Sigmoid colon (tissue), 4 donors: ENCODE data around the gene MAP1LC3B.

Source experiments
- CTCF ChIP-seq, 4 experiments: fragments of 450-650 bp in 3 of 4; fragments of 200-600 bp in 1 of 4; IDR thresholded peaks; one replicate each; pipeline ENCODE4 v1.5.1; 2016 to 2019; ENCODE audit warnings: antibody characterized with exemption in 4 of 4, mild to moderate bottlenecking in 3 of 4, moderate library complexity in 2 of 4
- POLR2A ChIP-seq, 2 donors: fragments of 450-650 bp; IDR thresholded peaks; one replicate each; pipeline ENCODE4 v1.6.1; 2016; ENCODE audit warnings: antibody characterized with exemption in 2 of 2, mild to moderate bottlenecking in 2 of 2, moderate library complexity in 2 of 2
- POLR2AphosphoS5 ChIP-seq, 4 donors: sonication (generic); formaldehyde crosslinking; IDR thresholded peaks; one replicate each; pipeline ENCODE4 v1.6.1; 2017; ENCODE audit warnings: antibody characterized with exemption in 4 of 4

DNA sequence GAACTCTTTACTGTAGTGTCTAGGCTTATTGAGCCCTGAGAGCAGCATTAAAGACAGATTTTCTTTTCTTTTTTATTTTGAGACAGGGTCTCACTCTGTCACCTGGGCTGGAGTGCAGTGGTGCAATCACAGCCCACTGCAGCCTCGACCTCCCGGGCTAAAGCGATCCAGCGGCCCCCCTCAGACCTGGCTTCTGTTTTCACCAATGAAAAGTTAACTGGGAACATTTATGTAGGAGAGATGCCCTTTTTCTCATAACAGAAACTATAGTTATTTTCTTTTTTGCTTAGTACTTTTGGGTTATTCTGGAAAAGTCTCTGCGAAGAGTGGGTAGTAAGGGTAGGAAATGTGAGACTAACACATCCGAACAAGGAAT is 1.5 kb downstream of the MAP1LC3B start:
- TF ChIP-seq CTCF (IDR thresholded peaks at IDR 0.05) (no peak), POLR2AphosphoS5 (IDR thresholded peaks at IDR 0.05) (no peak), POLR2A (IDR thresholded peaks at IDR 0.05) (no peak)
